Osteoblast (primary cell): ENCODE data around the gene UTS2. TPM values are rescaled to one million over a fixed set of nuclear protein-coding genes. Genes with fewer than 3 reads are reported as not detected.

Experiments
- DNase-seq: peaks from one replicate; pipeline ENCODE4 v3.0.0; 2011; ENCODE audit warnings: low spot score, mixed read lengths; ENCODE audit not compliant: insufficient read length; ENCODE audit errors: missing footprints
- H2AFZ ChIP-seq: 2 replicates; pipeline ENCODE4 v1.6.0; 2011; ENCODE audit warnings: mild to moderate bottlenecking, low read length
- H3K27ac ChIP-seq: 2 replicates; pipeline ENCODE4 v1.5.1; 2011; ENCODE audit warnings: mild to moderate bottlenecking, low read depth, low read length, moderate library complexity
- H3K27me3 ChIP-seq: 2 replicates; pipeline ENCODE4 v1.6.0; 2012; ENCODE audit warnings: mild to moderate bottlenecking, control low read depth, inconsistent platforms, low read length, moderate library complexity; ENCODE audit not compliant: insufficient read depth
- H3K36me3 ChIP-seq: 2 replicates; pipeline ENCODE4 v1.5.1; 2011; ENCODE audit warnings: mild to moderate bottlenecking, low read length, control low read depth, moderate library complexity; ENCODE audit not compliant: insufficient read depth
- H3K4me1 ChIP-seq: 2 replicates; pipeline ENCODE4 v1.5.1; 2011; ENCODE audit warnings: mild to moderate bottlenecking, low read length, control low read depth, moderate library complexity; ENCODE audit not compliant: insufficient read depth
- H3K4me2 ChIP-seq: 2 replicates; pipeline ENCODE4 v1.6.0; 2011; ENCODE audit warnings: mild to moderate bottlenecking, low read length; ENCODE audit not compliant: insufficient read depth
- H3K4me3 ChIP-seq: fragments of 200-600 bp; sonication (generic); 3 replicates; pipeline ENCODE4 v1.5.1; 2012; ENCODE audit warnings: mild to moderate bottlenecking, low read length, inconsistent platforms; ENCODE audit not compliant: insufficient read depth
- H3K79me2 ChIP-seq: 2 replicates; pipeline ENCODE4 v1.6.0; 2012; ENCODE audit warnings: mild to moderate bottlenecking, low read length, control low read depth, inconsistent platforms; ENCODE audit not compliant: insufficient read depth
- H3K9me3 ChIP-seq: 2 replicates; pipeline ENCODE4 v1.5.1; 2011; ENCODE audit warnings: low read depth, low read length, control low read depth
- H4K20me1 ChIP-seq: 2 replicates; pipeline ENCODE4 v1.6.0; 2012; ENCODE audit warnings: mild to moderate bottlenecking, low read length, control low read depth; ENCODE audit not compliant: insufficient read depth
- CTCF ChIP-seq: IDR thresholded peaks from 2 replicates; pipeline ENCODE4 v1.5.1; 2011; ENCODE audit warnings: mild to moderate bottlenecking, low read depth, low read length, moderate library complexity; ENCODE audit errors: extremely low read depth
- total RNA-seq: library from RNA; depleted of rRNA; stranded (reverse); fragments of >200 nt; gene quantifications from 2 replicates; pipeline ENCODE4 v1.2.3, GENCODE V29; 2012

UTS2 gene
- total RNA-seq, 1 donor, result under 0.01 TPM

GRCh38 chr1:7839526-7839925 is 13.3 kb downstream of the UTS2 start:
- Histone ChIP-seq H4K20me1 (no peaks in the 10 kb centered on the region), H3K9me3 (peaks cover 4% of the 10 kb centered on the region), H3K4me2 (no peak overlapping the region), H3K27ac (no peak overlapping the region), H3K4me3 (no peak overlapping the region), H3K36me3 (peaks cover 18% of the 10 kb centered on the region), H3K27me3 (no peaks in the 10 kb centered on the region), H3K79me2 (no peaks in the 10 kb centered on the region), H2AFZ (no peak overlapping the region), H3K4me1 (no peaks in the 10 kb centered on the region)
- TF ChIP-seq CTCF, result no peak
- no peak for DNase-seq

GRCh38 chr1:7838714-7839113 is 14.2 kb downstream of the UTS2 start:
- no peak overlapping the region for H3K27ac ChIP-seq
- H3K27me3 ChIP-seq, result no peaks in the 10 kb centered on the region
- DNase-seq, result no peak
- TF ChIP-seq CTCF, result no peak
- no peaks in the 10 kb centered on the region for H3K79me2 ChIP-seq
- H3K36me3 ChIP-seq, result peaks cover 18% of the 10 kb centered on the region
- no peak overlapping the region for H3K4me2 ChIP-seq
- peaks cover 4% of the 10 kb centered on the region for H3K9me3 ChIP-seq
- H3K4me3 ChIP-seq, result no peak overlapping the region
- H3K4me1 ChIP-seq, result no peaks in the 10 kb centered on the region
- H4K20me1 ChIP-seq, result no peaks in the 10 kb centered on the region
- no peak overlapping the region for H2AFZ ChIP-seq

GRCh38 chr1:7833035-7833434 is 19.8 kb downstream of the UTS2 start:
- Histone ChIP-seq H3K36me3 (peaks cover 27% of the 10 kb centered on the region), H3K4me3 (no peak overlapping the region), H2AFZ (no peak overlapping the region), H3K79me2 (no peaks in the 10 kb centered on the region), H3K4me1 (no peaks in the 10 kb centered on the region), H4K20me1 (no peaks in the 10 kb centered on the region), H3K9me3 (peaks cover under 1% of the 10 kb centered on the region), H3K27me3 (no peaks in the 10 kb centered on the region), H3K4me2 (no peak overlapping the region), H3K27ac (no peak overlapping the region)
- no peak for TF ChIP-seq CTCF
- DNase-seq, result no peak

- Histone ChIP-seq H2AFZ (no peak overlapping the region), H3K79me2 (no peaks in the 10 kb centered on the region), H3K4me2 (no peak overlapping the region), H3K36me3 (peaks cover 31% of the 10 kb centered on the region), H3K27me3 (no peaks in the 10 kb centered on the region), H3K9me3 (no peaks in the 10 kb centered on the region), H4K20me1 (no peaks in the 10 kb centered on the region), H3K4me1 (no peaks in the 10 kb centered on the region), H3K27ac (no peak overlapping the region), H3K4me3 (no peak overlapping the region)
- DNase-seq, result no peak
- TF ChIP-seq CTCF, result no peak
These were observed 21.4 kb downstream of the UTS2 start for GRCh38 chr1:7831458-7831857.
